ENCODE results near the gene MLXIPL. TPM values are rescaled to one million over a fixed set of nuclear protein-coding genes. Genes with fewer than 3 reads are reported as not detected.
"Not testable (repeated sequence)": the region's sequence is repeated elsewhere in the genome, so short reads cannot be mapped to it uniquely, and the experiment has no call there.

MLXIPL gene
- total RNA-seq, 3 donors from 2014 or later (not counting 1 experiment from before 2014, with no cell fraction given) = not detected

GRCh38 chr7:73615886-73616285 is 8.4 kb downstream of the MLXIPL start:
- no peak overlapping the region for H3K4me3 ChIP-seq (ENCODE audit: low read length)
- Mint-ChIP-seq H3K27me3 (ENCODE audit: low read depth in 2 of 2) (peaks cover 17 to 24% of the 10 kb centered on the region in 2 donors), H3K27ac (no peak overlapping the region), H3K36me3 (no peaks in the 10 kb centered on the region), H3K9me3 (no peaks in the 10 kb centered on the region), H3K4me1 (no peaks in the 10 kb centered on the region), H3K4me3 (no peak overlapping the region)
- no peaks in the 10 kb centered on the region for H3K27me3 ChIP-seq (ENCODE audit: control insufficient read depth, insufficient read depth, low read length)
- no peaks in the 10 kb centered on the region for H3K4me1 ChIP-seq (ENCODE audit: control insufficient read depth, insufficient read depth, low read length)
- DNase-seq (no peak), ATAC-seq (no peak)
- no peaks in the 10 kb centered on the region for H3K9me3 ChIP-seq (ENCODE audit: control insufficient read depth, insufficient read depth, low read length)
- intact Hi-C loops (cut with micrococcal nuclease) = no loop called here
- no peak for TF ChIP-seq CTCF (IDR thresholded peaks at IDR 0.05)
- H3K27ac ChIP-seq (ENCODE audit: low read length) = no peak overlapping the region
- 64% methylated on average over 4 of the region's 4 CpGs for WGBS (ENCODE audit: insufficient coverage)
- H3K36me3 ChIP-seq (ENCODE audit: control insufficient read depth, insufficient read depth, low read length) = no peaks in the 10 kb centered on the region

GRCh38 chr7:73614937-73615336 is 9.4 kb downstream of the MLXIPL start:
- H3K4me1 Mint-ChIP-seq; DNase-seq; H3K4me1 ChIP-seq (ENCODE audit: control insufficient read depth, insufficient read depth, low read length); H3K36me3 ChIP-seq (ENCODE audit: control insufficient read depth, insufficient read depth, low read length); intact Hi-C loops (cut with micrococcal nuclease); H3K4me3 ChIP-seq (ENCODE audit: low read length); ATAC-seq; H3K27ac Mint-ChIP-seq; H3K4me3 Mint-ChIP-seq; H3K27me3 ChIP-seq (ENCODE audit: control insufficient read depth, insufficient read depth, low read length); H3K9me3 ChIP-seq (ENCODE audit: control insufficient read depth, insufficient read depth, low read length); H3K36me3 Mint-ChIP-seq; H3K9me3 Mint-ChIP-seq; H3K27ac ChIP-seq (ENCODE audit: low read length): not testable (repeated sequence)
- WGBS (ENCODE audit: insufficient coverage) = 79% methylated on average over 10 of the region's 10 CpGs
- peaks cover 20 to 34% of the 10 kb centered on the region in 2 donors for H3K27me3 Mint-ChIP-seq (ENCODE audit: low read depth in 2 of 2)

- no peak overlapping the region for H3K27ac Mint-ChIP-seq
- H3K36me3 Mint-ChIP-seq = no peaks in the 10 kb centered on the region
- H3K27me3 Mint-ChIP-seq (ENCODE audit: low read depth in 2 of 2) = peaks cover 21 to 35% of the 10 kb centered on the region in 2 donors
- no peak overlapping the region for H3K4me3 ChIP-seq (ENCODE audit: low read length)
- no peak overlapping the region for H3K27ac ChIP-seq (ENCODE audit: low read length)
- intact Hi-C loops (cut with micrococcal nuclease) = no loop called here
- H3K9me3 ChIP-seq (ENCODE audit: control insufficient read depth, insufficient read depth, low read length) = no peaks in the 10 kb centered on the region
- no peaks in the 10 kb centered on the region for H3K4me1 Mint-ChIP-seq
- H3K36me3 ChIP-seq (ENCODE audit: control insufficient read depth, insufficient read depth, low read length) = no peaks in the 10 kb centered on the region
- no peak for TF ChIP-seq CTCF (IDR thresholded peaks at IDR 0.05)
- ATAC-seq = no peak
- DNase-seq = no peak
- H3K4me3 Mint-ChIP-seq = no peak overlapping the region
- no peaks in the 10 kb centered on the region for H3K9me3 Mint-ChIP-seq
- no peaks in the 10 kb centered on the region for H3K27me3 ChIP-seq (ENCODE audit: control insufficient read depth, insufficient read depth, low read length)
- no peaks in the 10 kb centered on the region for H3K4me1 ChIP-seq (ENCODE audit: control insufficient read depth, insufficient read depth, low read length)
- WGBS (ENCODE audit: insufficient coverage) = 66% methylated on average over 13 of the region's 14 CpGs
These were observed 10.2 kb downstream of the MLXIPL start for GRCh38 chr7:73613954-73614735.

- TF ChIP-seq CTCF (IDR thresholded peaks at IDR 0.05) = no peak
- no peak overlapping the region for H3K4me3 Mint-ChIP-seq
- no peaks in the 10 kb centered on the region for H3K4me1 Mint-ChIP-seq
- Histone ChIP-seq H3K4me1 (ENCODE audit: control insufficient read depth, insufficient read depth, low read length) (no peaks in the 10 kb centered on the region), H3K36me3 (ENCODE audit: control insufficient read depth, insufficient read depth, low read length) (no peaks in the 10 kb centered on the region), H3K27ac (ENCODE audit: low read length) (no peak overlapping the region), H3K9me3 (ENCODE audit: control insufficient read depth, insufficient read depth, low read length) (no peaks in the 10 kb centered on the region), H3K27me3 (ENCODE audit: control insufficient read depth, insufficient read depth, low read length) (no peaks in the 10 kb centered on the region), H3K4me3 (ENCODE audit: low read length) (no peak overlapping the region)
- DNase-seq (no peak), ATAC-seq (no peak)
- no peaks in the 10 kb centered on the region for H3K9me3 Mint-ChIP-seq
- peaks cover 27 to 28% of the 10 kb centered on the region in 2 donors for H3K27me3 Mint-ChIP-seq (ENCODE audit: low read depth in 2 of 2)
- no peaks in the 10 kb centered on the region for H3K36me3 Mint-ChIP-seq
- no peak overlapping the region for H3K27ac Mint-ChIP-seq
- intact Hi-C loops (cut with micrococcal nuclease) = no loop called here
- WGBS (ENCODE audit: insufficient coverage) = 8% methylated on average over 7 of the region's 11 CpGs
These were observed 11.6 kb downstream of the MLXIPL start for GRCh38 chr7:73612598-73613269.

All from natural killer cell (primary cell).